HG02571 (cell line): ENCODE results near the gene KRTAP5-10.
"Not testable (repeated sequence)": the region's sequence is repeated elsewhere in the genome, so short reads cannot be mapped to it uniquely, and the experiment has no call there.

Source experiments
- ATAC-seq: cut with Tn5 transposase; IDR thresholded peaks from one replicate; pipeline ENCODE4 v1.9.1; 2021; ENCODE audit warnings: mild to moderate bottlenecking, moderate library complexity; ENCODE audit not compliant: unreplicated experiment

The KRTAP5-10 gene

GRCh38 chr11:71542382-71542781 is 23.0 kb upstream of the KRTAP5-10 start:
- ATAC-seq: no peak

GRCh38 chr11:71542879-71543777 is 22.2 kb upstream of the KRTAP5-10 start:
- ATAC-seq: no peak

GRCh38 chr11:71543866-71544265 is 21.5 kb upstream of the KRTAP5-10 start:
- ATAC-seq: no peak

- no peak for ATAC-seq
Observed at GRCh38 chr11:71544525-71545214, 20.7 kb upstream of the KRTAP5-10 start.

- ATAC-seq: no peak
Observed at GRCh38 chr11:71545405-71545966, 19.9 kb upstream of the KRTAP5-10 start.

- no peak for ATAC-seq
Observed at GRCh38 chr11:71548120-71548519, 17.2 kb upstream of the KRTAP5-10 start, which contains the start of gene KRTAP5-9. Gene KRTAP5-9 (plus strand): TSS chr11:71548420. CDS start chr11:71548658, 238 bp downstream.

- no peak for ATAC-seq
Observed at GRCh38 chr11:71548716-71549151, 16.6 kb upstream of the KRTAP5-10 start.

GRCh38 chr11:71551711-71552110 is 13.7 kb upstream of the KRTAP5-10 start:
- no peak for ATAC-seq

GRCh38 chr11:71554996-71555395 is 10.4 kb upstream of the KRTAP5-10 start:
- ATAC-seq: no peak

- ATAC-seq: no peak
Observed at GRCh38 chr11:71555508-71555907, 9.9 kb upstream of the KRTAP5-10 start.

- no peak for ATAC-seq
Observed at GRCh38 chr11:71556018-71556417, 9.3 kb upstream of the KRTAP5-10 start.

- ATAC-seq: no peak
Observed at GRCh38 chr11:71557257-71557656, 8.1 kb upstream of the KRTAP5-10 start.

GRCh38 chr11:71558996-71559395 is 6.4 kb upstream of the KRTAP5-10 start:
- ATAC-seq: no peak

GRCh38 chr11:71562120-71562519 is 3.2 kb upstream of the KRTAP5-10 start:
- no peak for ATAC-seq

GRCh38 chr11:71563406-71563805 is 2.0 kb upstream of the KRTAP5-10 start:
- ATAC-seq: no peak

- no peak for ATAC-seq
Observed at GRCh38 chr11:71564430-71564829, 933 bp upstream of the KRTAP5-10 start.

GRCh38 chr11:71566081-71566620 is 788 bp downstream of the KRTAP5-10 start:
- ATAC-seq: no peak

GRCh38 chr11:71566626-71567599 is 1.6 kb downstream of the KRTAP5-10 start:
- not testable (repeated sequence) for ATAC-seq

GRCh38 chr11:71567633-71568032 is 2.3 kb downstream of the KRTAP5-10 start:
- not testable (repeated sequence) for ATAC-seq

- no peak for ATAC-seq
Observed at GRCh38 chr11:71568704-71569349, 3.5 kb downstream of the KRTAP5-10 start.
